GM15510 (cell line): ENCODE measurements around the gene LHPP.

Experiments
- POLR2A ChIP-seq: IDR thresholded peaks from 3 replicates; pipeline ENCODE4 v1.6.1; 2011; ENCODE audit warnings: borderline replicate concordance; ENCODE audit not compliant: insufficient read length; ENCODE audit errors: extremely low read depth

LHPP gene

GRCh38 chr10:124566981-124567835 lies 105.6 kb downstream of the LHPP start:
- no peak for TF ChIP-seq POLR2A

- TF ChIP-seq POLR2A = no peak
These were observed 106.7 kb downstream of the LHPP start for GRCh38 chr10:124568339-124568738.

DNA sequence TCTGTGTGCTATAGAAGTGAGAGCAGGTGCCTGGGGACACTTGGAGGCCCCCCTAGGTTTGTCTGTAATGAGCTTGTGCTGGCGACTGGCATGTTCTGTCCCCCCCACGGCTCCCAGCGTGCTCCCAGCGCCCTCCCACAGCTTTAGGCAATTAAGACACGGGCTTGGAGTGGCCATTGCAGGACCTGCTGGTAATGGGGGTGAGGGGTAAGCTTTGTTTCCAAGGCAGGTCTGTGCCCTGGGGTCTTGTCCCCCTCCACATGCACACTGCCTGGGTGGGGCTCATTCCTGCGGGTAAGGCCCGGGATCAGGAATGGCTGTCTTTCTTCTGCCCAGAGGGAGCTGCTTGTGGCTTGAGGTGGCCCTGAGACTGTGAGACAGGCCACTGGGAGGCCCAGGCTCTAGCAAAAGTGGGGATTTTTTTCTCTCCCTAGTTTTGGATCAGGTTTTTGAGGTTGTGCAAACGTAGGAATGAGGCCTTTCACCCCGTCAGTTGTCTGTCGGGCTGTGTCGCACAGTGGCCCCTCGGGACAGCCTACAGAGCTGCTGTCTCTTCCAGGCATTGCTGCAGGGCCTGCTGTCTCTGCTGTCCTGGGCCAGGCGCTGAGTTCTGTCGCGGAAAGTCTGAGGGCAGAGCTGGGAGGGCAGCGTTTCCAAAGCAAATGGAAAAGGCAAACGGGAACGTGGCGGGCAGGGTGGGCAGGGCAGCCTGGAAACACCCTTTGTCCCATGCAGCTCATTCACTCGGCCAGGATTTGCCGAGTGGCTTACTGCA lies 107.4 kb downstream of the LHPP start:
- TF ChIP-seq POLR2A = no peak

DNA sequence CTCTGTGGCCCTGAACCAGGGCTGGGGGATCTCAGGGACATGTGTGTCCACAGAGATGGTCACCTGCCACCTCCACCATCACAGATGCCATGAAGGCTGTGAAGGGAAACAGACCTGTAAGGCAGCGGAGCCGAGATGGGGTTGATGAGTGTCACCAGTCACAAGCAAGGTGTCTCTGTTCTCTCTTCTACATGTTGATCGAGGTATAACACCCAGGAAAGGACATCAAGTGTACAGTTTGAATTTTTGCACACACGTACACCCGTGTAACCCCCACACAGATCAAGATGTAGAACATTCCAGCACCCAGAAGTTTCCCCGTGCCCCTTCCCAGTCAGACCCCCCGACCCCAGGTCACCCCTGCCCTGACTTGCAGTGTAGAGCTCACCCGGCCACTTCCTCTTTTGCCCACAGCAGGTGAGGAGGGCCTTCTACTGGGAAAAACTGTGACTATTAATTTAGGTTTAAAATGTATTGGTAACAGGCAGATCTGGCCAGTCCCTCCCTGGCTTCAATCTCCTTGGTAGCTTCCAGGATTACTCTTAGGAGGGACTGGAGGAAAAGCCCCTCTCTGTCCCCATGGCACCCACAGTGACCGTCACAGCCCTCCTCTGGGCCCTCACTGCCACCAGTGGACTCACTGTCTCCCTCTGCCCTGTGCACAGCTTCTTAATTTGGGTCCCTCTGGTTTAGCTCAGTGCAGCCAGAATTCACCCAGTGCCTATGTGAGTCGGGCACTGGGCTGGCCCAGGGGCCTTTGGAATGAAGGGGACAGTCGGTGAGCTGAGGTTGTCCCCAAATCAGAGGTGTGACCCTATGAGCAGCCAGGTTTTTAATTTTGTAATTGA lies 108.2 kb downstream of the LHPP start:
- TF ChIP-seq POLR2A = no peak

GRCh38 chr10:124570646-124571045 lies 109.0 kb downstream of the LHPP start:
- TF ChIP-seq POLR2A = no peak

GRCh38 chr10:124572751-124573150 lies 111.1 kb downstream of the LHPP start:
- no peak for TF ChIP-seq POLR2A

DNA sequence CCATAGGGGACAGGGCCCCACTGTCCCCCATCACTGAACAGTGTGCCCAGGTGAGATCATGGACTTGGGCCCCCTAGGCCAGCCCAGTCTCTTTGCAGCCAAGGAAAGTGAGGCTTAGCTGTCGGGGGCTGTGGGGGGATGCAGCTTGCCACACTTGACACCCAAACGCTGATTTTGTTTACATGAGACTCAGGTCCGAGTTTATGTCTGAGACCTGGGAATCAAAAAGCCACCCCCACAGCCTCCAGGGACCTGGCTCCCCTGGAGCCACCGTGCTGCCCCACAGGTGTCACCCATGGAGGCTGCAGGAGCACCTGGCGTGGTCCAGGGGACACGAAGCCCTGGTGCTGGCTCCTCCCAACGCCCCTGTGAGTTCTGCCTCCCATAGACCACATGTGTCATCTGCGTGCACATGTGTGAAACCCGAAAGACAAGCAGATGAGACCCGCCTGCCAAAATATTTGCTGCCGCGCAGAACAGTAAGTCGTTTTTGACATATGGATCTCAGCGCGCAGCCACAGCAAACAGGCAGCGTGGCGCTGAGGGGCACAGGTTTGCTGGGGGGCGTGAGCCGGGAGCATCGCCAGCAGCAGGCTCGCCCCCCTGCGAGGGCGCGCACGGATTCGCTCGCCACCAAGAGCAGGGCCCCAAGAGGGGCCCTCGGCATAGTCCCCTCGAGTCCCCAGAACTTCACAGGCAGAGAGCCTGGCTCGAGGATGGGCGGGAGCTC lies 112.3 kb downstream of the LHPP start:
- TF ChIP-seq POLR2A = no peak

DNA sequence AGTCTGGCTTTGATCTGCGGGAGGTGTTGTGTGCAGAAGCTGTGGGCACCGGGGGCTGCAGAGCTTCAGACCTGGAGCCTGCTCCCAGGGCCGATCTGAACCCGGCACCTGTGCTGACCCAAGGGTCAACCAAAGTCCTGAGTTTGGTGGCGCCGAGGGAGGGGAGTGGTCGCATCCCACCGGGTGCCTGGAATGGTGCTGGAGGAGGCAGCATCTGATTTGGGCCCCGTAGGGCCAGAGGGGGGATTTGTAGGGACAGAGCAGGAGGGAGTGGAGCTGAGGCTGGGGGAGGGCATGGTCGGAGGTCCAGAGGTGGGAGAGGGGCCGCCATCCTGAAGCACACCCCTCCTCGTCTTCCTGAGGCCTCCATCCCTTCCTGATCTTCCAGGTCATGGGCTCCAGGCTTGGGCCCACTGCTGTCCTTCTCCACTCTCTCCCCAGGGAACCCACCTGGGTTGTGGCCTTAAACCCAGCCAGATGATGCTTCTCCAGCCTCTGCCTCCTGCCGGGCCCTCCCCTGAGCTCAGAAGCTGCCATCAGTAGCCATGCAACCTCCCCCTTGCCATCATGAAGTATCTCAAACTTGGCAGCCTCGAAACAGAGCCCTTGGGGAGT lies 112.9 kb downstream of the LHPP start:
- TF ChIP-seq POLR2A = no peak

DNA sequence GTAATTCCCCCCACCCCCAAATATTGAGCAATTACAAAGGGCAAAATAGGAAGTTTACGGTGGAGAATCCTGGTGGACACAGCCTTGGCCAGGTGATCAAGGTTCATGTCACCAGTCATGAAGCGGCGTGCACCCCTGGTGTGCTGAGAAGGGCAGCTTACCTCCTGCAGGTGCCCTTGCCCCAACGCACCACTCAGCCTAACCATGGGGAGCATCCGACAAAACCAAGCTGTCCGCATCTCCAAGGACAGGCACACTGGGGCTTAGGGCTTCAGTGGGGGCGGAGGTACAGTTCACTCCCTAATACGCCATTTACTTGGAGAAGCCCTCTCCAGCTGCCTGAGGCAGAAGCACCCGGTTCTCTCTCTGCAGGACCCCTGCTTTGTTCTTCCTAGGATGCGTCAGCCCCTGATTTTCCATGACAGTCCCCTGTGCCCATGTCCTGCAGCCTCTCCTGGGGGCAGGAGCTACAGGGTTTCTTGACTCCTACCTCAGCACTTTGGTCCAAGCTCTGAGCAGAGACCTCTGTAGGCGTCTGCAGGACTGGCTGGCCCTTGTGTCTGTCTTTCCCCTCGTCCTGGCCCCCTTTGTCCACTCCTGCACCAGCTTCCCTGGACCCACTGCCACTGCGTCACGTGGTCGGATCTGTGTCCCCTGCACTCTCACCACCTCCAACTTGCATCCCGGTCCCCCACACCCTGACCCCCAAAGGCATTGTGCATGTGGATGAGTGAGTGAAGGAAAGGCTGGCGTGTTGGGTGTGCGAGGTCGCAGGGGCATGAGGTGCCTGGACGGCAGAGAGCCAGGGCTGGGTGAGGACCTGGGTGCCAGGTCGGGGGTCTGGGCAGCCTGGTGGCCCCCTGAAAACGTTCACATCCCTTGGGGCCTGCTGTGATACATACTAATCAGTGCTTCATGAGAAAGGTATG lies 113.7 kb downstream of the LHPP start:
- no peak for TF ChIP-seq POLR2A

DNA sequence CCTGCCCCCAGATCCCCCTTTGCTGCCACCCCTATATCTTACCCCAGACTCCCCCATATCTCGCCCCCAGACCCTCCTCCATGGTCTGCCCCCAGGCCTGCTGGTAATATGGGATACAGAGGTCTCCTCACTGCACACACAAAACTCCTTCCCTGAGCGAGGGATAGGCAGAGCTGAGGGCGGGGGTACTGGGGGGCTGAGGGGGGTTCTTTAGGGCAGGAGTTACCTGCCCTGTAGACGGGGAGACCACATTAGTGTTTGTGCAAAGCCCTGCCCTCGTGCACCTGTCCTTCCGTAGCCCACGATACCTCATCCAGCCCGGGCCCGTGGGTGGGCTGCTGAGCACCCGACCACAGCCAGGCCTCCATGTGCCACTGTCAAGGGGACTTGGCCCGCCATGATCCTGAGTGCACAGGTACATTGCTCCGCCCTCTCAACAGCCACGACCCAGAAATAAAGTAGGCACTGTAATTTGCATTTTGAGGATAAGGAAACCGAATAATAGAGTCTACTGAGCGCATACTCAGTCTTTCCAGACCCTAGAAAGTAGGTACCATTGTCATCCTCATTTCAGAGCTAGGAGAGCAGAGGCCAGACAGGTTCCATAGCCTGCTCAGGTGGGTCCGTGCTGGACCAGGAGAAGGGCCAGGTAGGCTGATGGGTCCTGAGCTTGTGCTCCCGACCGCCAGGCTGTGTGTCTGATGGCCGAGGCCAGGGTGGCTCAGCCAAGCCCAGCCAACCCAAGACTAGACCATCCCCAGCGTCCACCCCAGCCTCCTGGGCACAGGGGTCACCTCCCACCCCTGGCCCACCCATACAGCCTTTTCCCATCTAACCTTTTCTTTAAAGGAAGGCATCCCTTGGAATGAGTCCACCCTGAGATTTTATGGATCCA lies 115.2 kb downstream of the LHPP start:
- no peak for TF ChIP-seq POLR2A

- TF ChIP-seq POLR2A = no peak
These were observed 116.0 kb downstream of the LHPP start for GRCh38 chr10:124577651-124578050.
